ENCODE results near the gene VIL1. TPM values are rescaled to one million over a fixed set of nuclear protein-coding genes. Genes with fewer than 3 reads are reported as not detected.

Gene VIL1
- total and polyA plus RNA-seq, 9 of the 15 experiments (the other 6 are each of a cell fraction or from before 2014, with no cell fraction given), result 0.51 to 2.7 (median 1.2) TPM

DNA sequence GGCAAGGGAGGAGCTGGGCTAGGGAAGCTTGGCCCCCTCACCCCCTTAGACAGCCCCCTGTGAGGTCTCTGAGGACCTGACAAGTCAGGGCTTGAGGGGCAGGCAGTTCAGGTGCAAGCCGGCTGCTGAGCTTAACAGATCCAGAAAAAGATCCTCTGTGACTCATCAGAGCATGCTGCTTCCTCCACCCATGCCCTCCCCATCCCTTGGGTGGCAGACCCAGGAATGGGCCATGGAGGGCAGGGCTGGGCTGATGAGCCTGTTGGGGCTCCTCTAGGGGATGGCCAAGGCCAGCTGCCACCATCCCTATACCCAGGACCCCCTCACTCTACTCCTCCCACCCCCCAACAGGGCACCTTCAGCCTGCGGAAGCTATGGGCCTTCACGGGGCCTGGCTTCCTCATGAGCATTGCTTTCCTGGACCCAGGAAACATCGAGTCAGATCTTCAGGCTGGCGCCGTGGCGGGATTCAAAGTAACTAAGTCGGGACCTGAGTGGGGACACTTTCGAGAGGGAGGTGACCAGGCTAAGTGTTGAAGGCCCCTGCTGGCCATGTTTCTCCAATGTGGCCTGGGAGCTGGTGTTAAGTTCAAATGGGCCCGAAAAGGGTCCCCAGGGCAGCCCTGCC, 34.9 kb upstream of the VIL1 start (continued):
- TF ChIP-seq BRCA1 (IDR thresholded peaks at IDR 0.05) (no peak), BRCA1 (CRISPR knock-in tag; IDR thresholded peaks at IDR 0.05) (no peak)

DNA sequence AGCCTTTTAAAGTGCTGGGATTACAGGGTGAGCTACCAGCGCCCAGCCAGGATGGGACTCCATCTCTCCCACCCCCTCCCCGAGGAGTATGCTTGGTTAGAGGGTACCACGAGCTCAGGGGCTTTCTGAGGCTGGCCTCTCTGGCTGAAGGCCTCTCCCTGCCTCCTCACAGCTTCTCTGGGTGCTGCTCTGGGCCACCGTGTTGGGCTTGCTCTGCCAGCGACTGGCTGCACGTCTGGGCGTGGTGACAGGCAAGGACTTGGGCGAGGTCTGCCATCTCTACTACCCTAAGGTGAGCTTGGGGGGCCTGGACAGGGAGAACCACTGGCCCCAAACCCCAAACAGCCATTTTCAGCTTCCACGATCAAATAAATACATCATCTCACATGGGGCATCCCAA, 33.9 kb upstream of the VIL1 start:
- no peaks in the 10 kb centered on the region for H3K27me3 ChIP-seq (ENCODE audit: control insufficient read depth in 2 of 2, insufficient read depth in 2 of 2, low read length in 2 of 2)
- no peak for FAIRE-seq
- no peak overlapping the region for H3K4me3 ChIP-seq
- TF ChIP-seq, protein P1, sequence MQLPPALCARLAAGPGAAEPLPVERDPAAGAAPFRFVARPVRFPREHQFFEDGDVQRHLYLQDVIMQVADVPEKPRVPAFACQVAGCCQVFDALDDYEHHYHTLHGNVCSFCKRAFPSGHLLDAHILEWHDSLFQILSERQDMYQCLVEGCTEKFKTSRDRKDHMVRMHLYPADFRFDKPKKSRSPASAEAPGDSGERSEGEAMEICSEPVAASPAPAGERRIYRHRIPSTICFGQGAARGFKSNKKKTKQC (CRISPR knock-in tag; IDR thresholded peaks at IDR 0.05), result no peak
- TF ChIP-seq SMC3 (conservative IDR thresholded peaks at IDR 0.05; ENCODE audit: insufficient read depth, low read depth, low read length) (no peak), CHD1 (IDR thresholded peaks at IDR 0.05; ENCODE audit: low read length) (no peak)
- TF ChIP-seq, protein P2, sequence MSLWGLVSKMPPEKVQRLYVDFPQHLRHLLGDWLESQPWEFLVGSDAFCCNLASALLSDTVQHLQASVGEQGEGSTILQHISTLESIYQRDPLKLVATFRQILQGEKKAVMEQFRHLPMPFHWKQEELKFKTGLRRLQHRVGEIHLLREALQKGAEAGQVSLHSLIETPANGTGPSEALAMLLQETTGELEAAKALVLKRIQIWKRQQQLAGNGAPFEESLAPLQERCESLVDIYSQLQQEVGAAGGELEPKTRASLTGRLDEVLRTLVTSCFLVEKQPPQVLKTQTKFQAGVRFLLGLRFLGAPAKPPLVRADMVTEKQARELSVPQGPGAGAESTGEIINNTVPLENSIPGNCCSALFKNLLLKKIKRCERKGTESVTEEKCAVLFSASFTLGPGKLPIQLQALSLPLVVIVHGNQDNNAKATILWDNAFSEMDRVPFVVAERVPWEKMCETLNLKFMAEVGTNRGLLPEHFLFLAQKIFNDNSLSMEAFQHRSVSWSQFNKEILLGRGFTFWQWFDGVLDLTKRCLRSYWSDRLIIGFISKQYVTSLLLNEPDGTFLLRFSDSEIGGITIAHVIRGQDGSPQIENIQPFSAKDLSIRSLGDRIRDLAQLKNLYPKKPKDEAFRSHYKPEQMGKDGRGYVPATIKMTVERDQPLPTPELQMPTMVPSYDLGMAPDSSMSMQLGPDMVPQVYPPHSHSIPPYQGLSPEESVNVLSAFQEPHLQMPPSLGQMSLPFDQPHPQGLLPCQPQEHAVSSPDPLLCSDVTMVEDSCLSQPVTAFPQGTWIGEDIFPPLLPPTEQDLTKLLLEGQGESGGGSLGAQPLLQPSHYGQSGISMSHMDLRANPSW (CRISPR knock-in tag; IDR thresholded peaks at IDR 0.05), result no peak
- H4K20me1 ChIP-seq (replicated peaks; ENCODE audit: control insufficient read depth, insufficient read depth, low read length), result no peaks in the 10 kb centered on the region
- H3K4me1 ChIP-seq (replicated peaks in 1 of 2; ENCODE audit: control insufficient read depth in 2 of 2, insufficient read depth in 2 of 2, low read length in 2 of 2), result peaks cover 7 to 16% of the 10 kb centered on the region in 2 experiments; a peak in 4 of 5 replicates
- no peaks in the 10 kb centered on the region for H3K36me3 ChIP-seq (ENCODE audit: control insufficient read depth, insufficient read depth, low read length)
- H3K79me2 ChIP-seq (ENCODE audit: control insufficient read depth, insufficient read depth, low read length), result no peaks in the 10 kb centered on the region
- ChIA-PET CTCF (ENCODE audit: low intra/inter-chr PET ratio) (no interaction called here), POLR2A (interaction anchor here (0.7 to 1.4 kb wide), 2 partner anchors 9 to 212 kb away, joined by 3 to 4 read pairs; no protein-coding TSS in a partner anchor)
- in situ Hi-C loops (cut with MboI) (no loop called here), intact Hi-C loops (cut with micrococcal nuclease) (no loop called here)
- 52% methylated on average over 5 of the region's 9 CpGs for WGBS (ENCODE audit: insufficient coverage, low coverage, missing lambda C conversion rate)
- DNase-seq (ENCODE audit: extremely low read depth in 1 of 4, low spot score in 3 of 4), result no peak
- H2AFZ ChIP-seq (ENCODE audit: low read depth, low read length), result no peak overlapping the region
- H3K9ac ChIP-seq (ENCODE audit: insufficient read depth in 1 of 2, low read depth in 2 of 2, low read length in 2 of 2), result no peak overlapping the region
- no peak overlapping the region for H3K4me2 ChIP-seq (ENCODE audit: insufficient read depth, low read length)
- H3K27ac ChIP-seq (ENCODE audit: extremely low read depth, low read depth, low read length), result no peak overlapping the region
- ATAC-seq, result no peak
- H3K9me3 ChIP-seq (replicated peaks; ENCODE audit: control insufficient read depth, insufficient read depth, low read depth, low read length), result no peaks in the 10 kb centered on the region
- no TSS peak for BruUV-seq (replicated peaks)
- no peaks in the 10 kb centered on the region for H3K9me1 ChIP-seq (ENCODE audit: control insufficient read depth, insufficient read depth, low read length)

Measured in K562 (cell line).